HG02943 (cell line): ENCODE results near the gene LRBA.

Experiments
- ATAC-seq: cut with Tn5 transposase; IDR thresholded peaks from one replicate; pipeline ENCODE4 v1.9.1; 2021; ENCODE audit warnings: mild to moderate bottlenecking, low read depth, moderate library complexity; ENCODE audit not compliant: unreplicated experiment

Gene LRBA

GRCh38 chr4:150242820-150243458 lies 772.1 kb downstream of the LRBA start:
- no peak for ATAC-seq

DNA sequence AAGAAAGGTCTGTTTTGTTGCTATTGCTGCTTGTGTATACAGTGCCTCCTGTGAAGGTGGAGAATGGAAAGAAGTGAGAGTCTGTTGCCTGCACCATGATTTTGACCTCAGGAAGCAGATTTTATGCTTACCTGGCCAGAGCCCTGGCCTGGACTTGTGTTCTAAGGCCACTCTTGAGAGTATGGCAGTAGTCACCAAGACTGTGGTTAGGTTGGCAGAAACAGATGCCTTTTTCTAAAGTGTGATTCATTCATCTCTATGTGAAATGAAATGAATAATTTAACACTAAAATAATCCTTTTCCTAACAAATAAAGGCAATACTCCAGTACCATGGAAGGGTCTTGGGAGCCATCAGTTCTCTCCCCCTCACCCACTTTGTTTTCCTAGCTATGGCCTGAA lies 775.1 kb downstream of the LRBA start:
- ATAC-seq = no peak

DNA sequence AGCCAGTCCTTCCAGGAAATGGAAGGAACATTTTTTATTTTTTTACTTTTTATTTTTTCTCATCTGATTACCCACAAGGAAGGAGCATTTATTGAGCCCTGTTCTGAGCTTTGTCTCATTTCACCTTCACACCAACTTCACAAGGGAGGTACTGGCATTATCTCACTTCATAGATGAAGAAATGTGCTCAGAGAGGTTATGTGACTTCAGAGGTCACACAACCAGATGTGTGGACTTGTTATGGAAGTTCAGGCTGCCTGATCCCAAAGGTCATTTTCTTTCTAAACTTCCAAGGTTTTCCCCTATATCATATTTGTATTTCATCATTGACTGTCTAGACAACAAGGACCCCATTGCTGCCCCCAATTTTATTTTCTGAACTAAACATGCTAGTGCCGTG lies 776.5 kb downstream of the LRBA start:
- ATAC-seq = no peak

- ATAC-seq = no peak
These were observed 777.8 kb downstream of the LRBA start for GRCh38 chr4:150237110-150237872.

- ATAC-seq = no peak
These were observed 778.5 kb downstream of the LRBA start for GRCh38 chr4:150236626-150237025.

GRCh38 chr4:150235808-150236271 lies 779.2 kb downstream of the LRBA start:
- ATAC-seq = no peak

DNA sequence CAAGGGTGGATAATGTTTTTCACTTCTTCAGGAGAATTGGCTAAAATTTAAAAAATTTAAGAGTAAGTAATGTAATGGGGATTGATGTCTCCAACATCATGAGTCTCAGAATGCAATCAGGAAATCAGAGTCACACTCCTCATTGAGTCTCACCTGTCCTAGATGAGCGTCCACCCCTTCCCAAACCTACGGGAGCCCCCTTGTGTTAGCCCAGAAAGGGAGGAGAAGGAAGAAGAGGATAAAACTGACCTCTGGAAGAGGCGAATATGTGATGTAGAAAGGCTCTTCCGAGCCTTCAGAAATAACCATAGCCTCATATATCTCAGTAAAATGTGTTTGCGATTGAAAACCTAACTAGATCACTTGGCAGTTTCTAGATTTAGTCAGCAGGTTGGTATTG lies 779.8 kb downstream of the LRBA start:
- ATAC-seq = no peak

- ATAC-seq = no peak
These were observed 780.8 kb downstream of the LRBA start for GRCh38 chr4:150234246-150234645.

DNA sequence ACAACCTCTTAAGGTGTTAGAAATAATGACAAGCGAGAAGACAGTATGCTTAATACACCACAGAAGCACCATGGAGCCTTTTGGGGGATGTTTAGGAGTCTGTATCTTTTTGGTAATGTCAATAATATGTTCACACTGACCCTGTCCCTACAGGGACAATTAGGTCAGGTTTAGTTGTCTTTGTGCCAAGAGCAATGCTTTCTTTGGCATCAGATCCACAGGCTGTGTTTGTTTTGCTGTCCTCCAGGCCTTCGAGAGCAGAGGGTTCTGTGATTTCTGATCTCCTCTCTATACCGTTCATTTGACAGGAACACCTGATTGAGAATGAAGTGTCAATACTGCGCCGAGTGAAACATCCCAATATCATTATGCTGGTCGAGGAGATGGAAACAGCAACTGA lies 783.1 kb downstream of the LRBA start:
- ATAC-seq = no peak

DNA sequence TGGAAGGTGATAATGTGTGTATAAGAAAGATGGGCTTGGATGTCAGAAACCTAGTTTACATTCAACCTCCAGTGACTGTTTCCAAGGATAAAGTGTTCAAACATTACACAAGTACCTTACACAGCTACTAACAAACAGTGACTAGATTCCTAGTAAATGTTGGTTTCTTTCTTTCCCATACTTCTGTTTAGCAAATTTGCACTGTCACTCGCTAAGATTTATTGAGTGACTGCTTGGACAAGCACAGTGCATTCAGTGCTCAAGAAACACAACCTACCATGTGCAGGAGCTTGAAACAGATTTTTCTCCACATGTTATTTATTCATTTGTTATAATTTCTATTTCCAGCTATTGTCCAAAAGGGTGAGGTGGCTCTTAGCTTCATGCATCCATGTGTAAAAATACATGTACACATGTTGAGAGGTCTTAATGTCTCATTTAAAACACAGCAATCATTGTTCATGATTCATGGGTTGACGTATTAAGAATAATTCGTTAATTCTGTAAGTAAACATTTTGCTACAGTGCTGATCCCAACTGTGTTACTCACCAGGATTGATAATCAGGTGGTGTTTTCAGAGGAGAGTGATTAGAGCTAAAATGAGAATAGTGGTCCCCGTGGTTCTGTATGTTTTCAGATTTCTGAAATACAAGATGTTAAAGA lies 783.8 kb downstream of the LRBA start:
- no peak for ATAC-seq

- ATAC-seq = no peak
These were observed 784.5 kb downstream of the LRBA start for GRCh38 chr4:150230561-150230960.

- ATAC-seq = no peak
These were observed 785.6 kb downstream of the LRBA start for GRCh38 chr4:150229520-150229919.

DNA sequence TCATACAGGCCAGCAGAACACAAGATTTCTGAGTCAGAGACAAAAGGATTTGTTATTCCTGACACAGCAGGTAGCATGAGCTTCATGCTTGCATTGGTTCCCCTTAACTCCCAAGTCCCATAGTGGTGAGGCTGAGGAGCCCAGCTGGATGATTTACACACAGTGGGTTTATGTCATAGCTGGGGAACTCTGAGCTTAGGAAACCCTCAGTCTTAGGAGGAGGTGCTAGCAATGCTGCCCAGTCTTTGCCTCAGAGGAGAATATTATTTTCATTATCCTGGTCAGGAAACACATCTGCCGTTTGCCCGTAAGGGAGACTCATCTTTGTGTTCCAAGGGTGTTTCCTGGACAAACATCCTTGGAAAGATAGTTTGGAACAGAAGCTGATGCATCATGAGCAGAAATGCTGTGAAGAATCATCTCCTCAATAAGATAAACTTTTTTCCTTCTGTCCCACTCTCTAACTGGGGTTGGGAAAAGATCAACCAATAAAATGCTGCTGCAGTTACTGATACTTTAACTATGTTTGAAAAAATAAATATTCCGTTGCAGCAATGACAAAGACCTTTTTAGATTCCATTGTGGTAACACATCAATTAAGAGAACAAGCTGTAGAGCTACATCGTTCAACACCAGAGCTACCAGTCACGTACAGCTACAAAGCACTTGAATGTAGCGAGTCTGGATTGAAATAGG lies 790.0 kb downstream of the LRBA start:
- ATAC-seq = no peak

GRCh38 chr4:150219841-150220240 lies 795.2 kb downstream of the LRBA start:
- no peak for ATAC-seq

GRCh38 chr4:150218447-150218846 lies 796.6 kb downstream of the LRBA start:
- no peak for ATAC-seq

GRCh38 chr4:150217808-150218207 lies 797.3 kb downstream of the LRBA start:
- ATAC-seq = no peak

DNA sequence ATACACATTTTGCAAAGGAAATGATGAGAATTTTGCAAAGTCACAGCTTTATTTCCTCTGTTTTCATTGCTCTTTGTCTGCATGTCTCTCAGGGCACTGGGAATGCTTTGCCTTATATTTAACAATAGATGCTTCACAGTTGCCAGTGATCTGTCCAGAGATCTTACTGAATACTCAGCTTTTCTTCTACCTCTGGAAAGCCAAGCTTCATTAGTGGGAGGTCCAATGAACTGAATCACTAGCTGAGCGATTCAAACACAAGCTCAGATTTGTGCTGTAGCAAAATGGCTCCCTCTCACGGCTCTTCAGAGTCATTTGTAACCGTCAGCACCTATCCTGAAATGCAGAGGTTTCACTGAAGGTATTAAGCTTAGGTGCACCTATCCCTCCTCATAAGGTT lies 797.9 kb downstream of the LRBA start:
- no peak for ATAC-seq

GRCh38 chr4:150216726-150217125 lies 798.4 kb downstream of the LRBA start:
- no peak for ATAC-seq

GRCh38 chr4:150215601-150216000 lies 799.5 kb downstream of the LRBA start:
- ATAC-seq = no peak
